SK-N-SH treated with all-trans-retinoic acid at 6 μM for 48 hours (cell line): ENCODE data around the gene PLEKHA8.

Experiments used
- ATAC-seq: fragments of 200-7000 bp; cut with Tn5 transposase; 3 replicates; pipeline ENCODE4 v1.9.1; 2020; ENCODE audit warnings: mild to moderate bottlenecking, moderate library complexity
- ARNTL ChIP-seq: fragments of 450-650 bp; formaldehyde crosslinking; IDR thresholded peaks from 2 replicates; pipeline ENCODE4 v1.5.0; 2020; ENCODE audit warnings: low read depth, mild to moderate bottlenecking, moderate library complexity, borderline replicate concordance
- BACH2 ChIP-seq: fragments of 250-450 bp; sonication (Bioruptor Pico); IDR thresholded peaks from 2 replicates; pipeline ENCODE4 v1.9.0; 2021; ENCODE audit warnings: mild to moderate bottlenecking, borderline replicate concordance
- CSDC2 ChIP-seq: fragments of 250-450 bp; sonication (Bioruptor Pico); IDR thresholded peaks from 2 replicates; pipeline ENCODE4 v1.5.0; 2020; ENCODE audit warnings: mild to moderate bottlenecking, moderate library complexity
- ESRRG ChIP-seq: fragments of 250-450 bp; sonication (Bioruptor Pico); IDR thresholded peaks from 2 replicates; pipeline ENCODE4 v1.6.1; 2021; ENCODE audit warnings: mild to moderate bottlenecking
- GLIS3 ChIP-seq: fragments of 250-450 bp; sonication (Bioruptor Pico); IDR thresholded peaks from 2 replicates; pipeline ENCODE4 v1.5.0; 2020; ENCODE audit warnings: mild to moderate bottlenecking, moderate library complexity
- ISL1 ChIP-seq: fragments of 250-450 bp; sonication (Bioruptor Pico); IDR thresholded peaks from 2 replicates; pipeline ENCODE4 v2.1.2; 2022; ENCODE audit warnings: mild to moderate bottlenecking, moderate library complexity
- OSR1 ChIP-seq: fragments of 250-450 bp; sonication (Bioruptor Pico); IDR thresholded peaks from 2 replicates; pipeline ENCODE4 v1.8.0; 2022; ENCODE audit warnings: moderate library complexity, mild to moderate bottlenecking, inconsistent platforms
- PPARA ChIP-seq: fragments of 250-450 bp; sonication (Bioruptor Pico); IDR thresholded peaks from 2 replicates; pipeline ENCODE4 v1.5.0; 2020; ENCODE audit warnings: mild to moderate bottlenecking, borderline replicate concordance
- RARB ChIP-seq: fragments of 250-450 bp; sonication (Bioruptor Pico); IDR thresholded peaks from 2 replicates; pipeline ENCODE4 v1.8.0; 2021; ENCODE audit warnings: mild to moderate bottlenecking, moderate library complexity
- SNAI2 ChIP-seq: fragments of 250-450 bp; sonication (Bioruptor Pico); IDR thresholded peaks from 2 replicates; pipeline ENCODE4 v1.5.0; 2020; ENCODE audit warnings: mild to moderate bottlenecking, moderate library complexity
- TCF4 ChIP-seq: fragments of 250-450 bp; sonication (Bioruptor Pico); IDR thresholded peaks from 2 replicates; pipeline ENCODE4 v1.8.0; 2021; ENCODE audit warnings: mild to moderate bottlenecking, moderate library complexity, borderline replicate concordance
- TOX ChIP-seq: fragments of 250-450 bp; sonication (Bioruptor Pico); IDR thresholded peaks from 2 replicates; pipeline ENCODE4 v1.8.0; 2021; ENCODE audit warnings: mild to moderate bottlenecking, moderate library complexity, borderline replicate concordance
- ZC3H10 ChIP-seq: fragments of 250-450 bp; sonication (Bioruptor Pico); IDR thresholded peaks from 2 replicates; pipeline ENCODE4 v1.5.1; 2021; ENCODE audit warnings: mild to moderate bottlenecking, moderate library complexity
- ZFP3 ChIP-seq: fragments of 250-450 bp; sonication (Bioruptor Pico); IDR thresholded peaks from 2 replicates; pipeline ENCODE4 v1.5.0; 2020; ENCODE audit warnings: mild to moderate bottlenecking, moderate library complexity
- ZFP30 ChIP-seq: fragments of 450-650 bp; formaldehyde crosslinking; IDR thresholded peaks from 2 replicates; pipeline ENCODE4 v1.5.0; 2022; ENCODE audit warnings: mild to moderate bottlenecking, moderate library complexity
- ZNF70 ChIP-seq: fragments of 450-650 bp; formaldehyde crosslinking; IDR thresholded peaks from 2 replicates; pipeline ENCODE4 v1.5.0; 2020; ENCODE audit warnings: mild to moderate bottlenecking, moderate library complexity
- ZNF8 ChIP-seq: fragments of 450-650 bp; formaldehyde crosslinking; IDR thresholded peaks from 2 replicates; pipeline ENCODE4 v1.5.0; 2020; ENCODE audit warnings: mild to moderate bottlenecking, moderate library complexity
- TF ChIP-seq, protein P1 (sequence below): fragments of 250-450 bp; sonication (Bioruptor Pico); IDR thresholded peaks from 2 replicates; pipeline ENCODE4 v1.5.1; 2021; ENCODE audit warnings: mild to moderate bottlenecking, moderate library complexity
- TF ChIP-seq, protein P2 (sequence below): fragments of 250-450 bp; sonication (Bioruptor Pico); IDR thresholded peaks from 2 replicates; pipeline ENCODE4 v1.8.0; 2020; ENCODE audit warnings: mild to moderate bottlenecking, moderate library complexity, borderline replicate concordance
- TF ChIP-seq, protein P3 (sequence below): fragments of 250-450 bp; sonication (Bioruptor Pico); IDR thresholded peaks from 2 replicates; pipeline ENCODE4 v1.8.0; 2021; ENCODE audit warnings: low read depth, mild to moderate bottlenecking, moderate library complexity, borderline replicate concordance
- TF ChIP-seq, protein P4 (sequence below): fragments of 250-450 bp; sonication (Bioruptor Pico); IDR thresholded peaks from 2 replicates; pipeline ENCODE4 v1.5.1; 2020; ENCODE audit warnings: low read depth, mild to moderate bottlenecking, moderate library complexity
- TF ChIP-seq, protein P5 (sequence below): fragments of 250-450 bp; sonication (Bioruptor Pico); IDR thresholded peaks from 2 replicates; pipeline ENCODE4 v1.5.0; 2020; ENCODE audit warnings: mild to moderate bottlenecking, moderate library complexity

Gene PLEKHA8

DNA sequence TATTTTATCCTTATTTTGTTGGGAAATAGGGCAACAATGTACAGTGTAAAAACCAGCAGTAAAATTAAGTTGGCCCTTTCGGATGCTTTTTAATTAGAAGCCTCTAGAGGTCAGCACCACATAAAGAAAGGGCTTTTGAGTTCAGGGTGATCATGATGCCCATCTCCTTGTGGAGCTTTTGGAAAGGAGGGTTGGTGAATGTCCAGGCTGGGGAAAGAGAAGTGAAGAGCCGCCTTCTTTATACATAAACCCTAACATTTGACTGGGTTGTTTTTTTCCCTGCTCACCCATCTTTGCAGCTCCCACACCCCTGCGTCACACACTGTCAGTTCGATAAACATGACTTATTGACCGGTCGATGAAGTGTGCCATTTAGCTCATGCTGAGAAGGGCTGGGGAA lies 136.4 kb downstream of the PLEKHA8 start:
- ATAC-seq = peak; percentile 72
- no peak for TF ChIP-seq ARNTL (CRISPR knock-in tag)
- no peak for TF ChIP-seq ESRRG (CRISPR knock-in tag)
- TF ChIP-seq ZFP3 = no peak
- TF ChIP-seq, protein P1, sequence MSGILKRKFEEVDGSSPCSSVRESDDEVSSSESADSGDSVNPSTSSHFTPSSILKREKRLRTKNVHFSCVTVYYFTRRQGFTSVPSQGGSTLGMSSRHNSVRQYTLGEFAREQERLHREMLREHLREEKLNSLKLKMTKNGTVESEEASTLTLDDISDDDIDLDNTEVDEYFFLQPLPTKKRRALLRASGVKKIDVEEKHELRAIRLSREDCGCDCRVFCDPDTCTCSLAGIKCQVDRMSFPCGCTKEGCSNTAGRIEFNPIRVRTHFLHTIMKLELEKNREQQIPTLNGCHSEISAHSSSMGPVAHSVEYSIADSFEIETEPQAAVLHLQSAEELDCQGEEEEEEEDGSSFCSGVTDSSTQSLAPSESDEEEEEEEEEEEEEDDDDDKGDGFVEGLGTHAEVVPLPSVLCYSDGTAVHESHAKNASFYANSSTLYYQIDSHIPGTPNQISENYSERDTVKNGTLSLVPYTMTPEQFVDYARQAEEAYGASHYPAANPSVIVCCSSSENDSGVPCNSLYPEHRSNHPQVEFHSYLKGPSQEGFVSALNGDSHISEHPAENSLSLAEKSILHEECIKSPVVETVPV = no peak
- no peak for TF ChIP-seq BACH2 (CRISPR knock-in tag)
- no peak for TF ChIP-seq RARB (CRISPR knock-in tag)
- no peak for TF ChIP-seq TCF4 (CRISPR knock-in tag)
- no peak for TF ChIP-seq ZNF8 (CRISPR knock-in tag)
- TF ChIP-seq, protein P2, sequence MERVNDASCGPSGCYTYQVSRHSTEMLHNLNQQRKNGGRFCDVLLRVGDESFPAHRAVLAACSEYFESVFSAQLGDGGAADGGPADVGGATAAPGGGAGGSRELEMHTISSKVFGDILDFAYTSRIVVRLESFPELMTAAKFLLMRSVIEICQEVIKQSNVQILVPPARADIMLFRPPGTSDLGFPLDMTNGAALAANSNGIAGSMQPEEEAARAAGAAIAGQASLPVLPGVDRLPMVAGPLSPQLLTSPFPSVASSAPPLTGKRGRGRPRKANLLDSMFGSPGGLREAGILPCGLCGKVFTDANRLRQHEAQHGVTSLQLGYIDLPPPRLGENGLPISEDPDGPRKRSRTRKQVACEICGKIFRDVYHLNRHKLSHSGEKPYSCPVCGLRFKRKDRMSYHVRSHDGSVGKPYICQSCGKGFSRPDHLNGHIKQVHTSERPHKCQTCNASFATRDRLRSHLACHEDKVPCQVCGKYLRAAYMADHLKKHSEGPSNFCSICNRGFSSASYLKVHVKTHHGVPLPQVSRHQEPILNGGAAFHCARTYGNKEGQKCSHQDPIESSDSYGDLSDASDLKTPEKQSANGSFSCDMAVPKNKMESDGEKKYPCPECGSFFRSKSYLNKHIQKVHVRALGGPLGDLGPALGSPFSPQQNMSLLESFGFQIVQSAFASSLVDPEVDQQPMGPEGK = no peak

DNA sequence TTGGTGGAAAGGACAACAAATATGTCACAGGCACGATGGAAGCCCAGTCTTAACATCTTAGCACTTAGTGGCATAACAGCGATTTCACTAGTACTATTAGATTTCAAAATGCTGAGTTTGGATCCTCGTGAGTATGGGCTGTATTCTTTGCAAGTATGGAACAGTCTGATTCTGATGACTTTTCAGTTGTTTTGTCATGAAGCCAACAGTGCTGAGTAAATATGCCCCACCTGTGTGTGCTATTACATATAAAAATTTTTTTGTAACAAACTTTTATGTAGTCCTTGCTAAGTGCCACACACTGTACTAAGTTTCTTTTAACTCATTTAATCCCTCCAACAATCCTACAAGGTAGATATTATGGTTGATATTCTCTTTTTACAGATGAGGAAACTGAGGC lies 137.4 kb downstream of the PLEKHA8 start:
- no peak for ATAC-seq
- TF ChIP-seq, protein P2 = no peak
- TF ChIP-seq ISL1 (CRISPR knock-in tag) = no peak
- TF ChIP-seq SNAI2 (CRISPR knock-in tag) = no peak
- TF ChIP-seq ESRRG (CRISPR knock-in tag) = no peak
- TF ChIP-seq, protein P3, sequence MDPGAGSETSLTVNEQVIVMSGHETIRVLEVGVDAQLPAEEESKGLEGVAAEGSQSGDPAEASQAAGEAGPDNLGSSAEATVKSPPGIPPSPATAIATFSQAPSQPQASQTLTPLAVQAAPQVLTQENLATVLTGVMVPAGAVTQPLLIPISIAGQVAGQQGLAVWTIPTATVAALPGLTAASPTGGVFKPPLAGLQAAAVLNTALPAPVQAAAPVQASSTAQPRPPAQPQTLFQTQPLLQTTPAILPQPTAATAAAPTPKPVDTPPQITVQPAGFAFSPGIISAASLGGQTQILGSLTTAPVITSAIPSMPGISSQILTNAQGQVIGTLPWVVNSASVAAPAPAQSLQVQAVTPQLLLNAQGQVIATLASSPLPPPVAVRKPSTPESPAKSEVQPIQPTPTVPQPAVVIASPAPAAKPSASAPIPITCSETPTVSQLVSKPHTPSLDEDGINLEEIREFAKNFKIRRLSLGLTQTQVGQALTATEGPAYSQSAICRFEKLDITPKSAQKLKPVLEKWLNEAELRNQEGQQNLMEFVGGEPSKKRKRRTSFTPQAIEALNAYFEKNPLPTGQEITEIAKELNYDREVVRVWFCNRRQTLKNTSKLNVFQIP (CRISPR knock-in tag) = no peak
- TF ChIP-seq BACH2 (CRISPR knock-in tag) = no peak
- TF ChIP-seq GLIS3 = no peak

DNA sequence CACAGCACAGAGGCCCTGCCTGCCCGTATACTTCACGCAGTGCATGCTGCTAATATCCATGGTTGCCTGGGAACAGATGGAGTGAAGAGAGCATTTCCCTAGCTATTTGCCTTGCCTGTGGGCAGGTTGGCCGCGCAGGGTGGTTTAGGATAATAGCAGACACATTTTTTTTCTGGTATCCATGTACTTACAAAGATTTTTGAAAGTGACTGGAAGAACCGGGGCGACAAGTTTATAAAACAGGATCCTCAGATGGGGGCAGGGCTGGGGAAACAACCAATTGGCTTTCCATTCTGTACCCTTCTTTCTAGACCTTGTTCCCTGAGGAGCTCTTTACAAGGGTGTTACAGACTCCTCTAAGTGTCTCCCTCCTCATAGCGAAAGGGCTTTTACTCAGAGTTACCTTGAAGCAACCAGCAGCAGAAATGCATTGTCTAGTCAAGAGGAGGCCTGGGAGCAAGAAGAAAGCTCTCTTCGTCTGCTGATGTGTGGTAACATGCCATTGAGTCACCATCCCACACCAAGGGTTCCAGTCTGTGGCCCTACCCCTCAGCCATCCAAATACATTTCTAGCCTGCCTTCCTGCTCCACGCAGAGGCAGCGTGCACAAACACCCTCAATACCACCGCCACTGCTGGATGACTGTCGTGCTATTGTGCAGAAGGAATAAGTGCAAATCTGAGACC lies 138.1 kb downstream of the PLEKHA8 start:
- ATAC-seq = no peak
- no peak for TF ChIP-seq TCF4 (CRISPR knock-in tag)
- no peak for TF ChIP-seq ZC3H10 (CRISPR knock-in tag)
- TF ChIP-seq BACH2 (CRISPR knock-in tag) = no peak
- TF ChIP-seq, protein P3 (CRISPR knock-in tag) = no peak
- no peak for TF ChIP-seq ZFP30 (CRISPR knock-in tag)
- no peak for TF ChIP-seq ZNF70
- TF ChIP-seq GLIS3 = no peak
- no peak for TF ChIP-seq ESRRG (CRISPR knock-in tag)
- TF ChIP-seq ZNF8 (CRISPR knock-in tag) = no peak
- TF ChIP-seq ARNTL (CRISPR knock-in tag) = no peak
- TF ChIP-seq, protein P4, sequence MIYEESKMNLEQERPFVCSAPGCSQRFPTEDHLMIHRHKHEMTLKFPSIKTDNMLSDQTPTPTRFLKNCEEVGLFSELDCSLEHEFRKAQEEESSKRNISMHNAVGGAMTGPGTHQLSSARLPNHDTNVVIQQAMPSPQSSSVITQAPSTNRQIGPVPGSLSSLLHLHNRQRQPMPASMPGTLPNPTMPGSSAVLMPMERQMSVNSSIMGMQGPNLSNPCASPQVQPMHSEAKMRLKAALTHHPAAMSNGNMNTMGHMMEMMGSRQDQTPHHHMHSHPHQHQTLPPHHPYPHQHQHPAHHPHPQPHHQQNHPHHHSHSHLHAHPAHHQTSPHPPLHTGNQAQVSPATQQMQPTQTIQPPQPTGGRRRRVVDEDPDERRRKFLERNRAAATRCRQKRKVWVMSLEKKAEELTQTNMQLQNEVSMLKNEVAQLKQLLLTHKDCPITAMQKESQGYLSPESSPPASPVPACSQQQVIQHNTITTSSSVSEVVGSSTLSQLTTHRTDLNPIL (CRISPR knock-in tag) = no peak
- no peak for TF ChIP-seq TOX
- no peak for TF ChIP-seq CSDC2 (CRISPR knock-in tag)
- TF ChIP-seq PPARA = no peak
- TF ChIP-seq, protein P5, sequence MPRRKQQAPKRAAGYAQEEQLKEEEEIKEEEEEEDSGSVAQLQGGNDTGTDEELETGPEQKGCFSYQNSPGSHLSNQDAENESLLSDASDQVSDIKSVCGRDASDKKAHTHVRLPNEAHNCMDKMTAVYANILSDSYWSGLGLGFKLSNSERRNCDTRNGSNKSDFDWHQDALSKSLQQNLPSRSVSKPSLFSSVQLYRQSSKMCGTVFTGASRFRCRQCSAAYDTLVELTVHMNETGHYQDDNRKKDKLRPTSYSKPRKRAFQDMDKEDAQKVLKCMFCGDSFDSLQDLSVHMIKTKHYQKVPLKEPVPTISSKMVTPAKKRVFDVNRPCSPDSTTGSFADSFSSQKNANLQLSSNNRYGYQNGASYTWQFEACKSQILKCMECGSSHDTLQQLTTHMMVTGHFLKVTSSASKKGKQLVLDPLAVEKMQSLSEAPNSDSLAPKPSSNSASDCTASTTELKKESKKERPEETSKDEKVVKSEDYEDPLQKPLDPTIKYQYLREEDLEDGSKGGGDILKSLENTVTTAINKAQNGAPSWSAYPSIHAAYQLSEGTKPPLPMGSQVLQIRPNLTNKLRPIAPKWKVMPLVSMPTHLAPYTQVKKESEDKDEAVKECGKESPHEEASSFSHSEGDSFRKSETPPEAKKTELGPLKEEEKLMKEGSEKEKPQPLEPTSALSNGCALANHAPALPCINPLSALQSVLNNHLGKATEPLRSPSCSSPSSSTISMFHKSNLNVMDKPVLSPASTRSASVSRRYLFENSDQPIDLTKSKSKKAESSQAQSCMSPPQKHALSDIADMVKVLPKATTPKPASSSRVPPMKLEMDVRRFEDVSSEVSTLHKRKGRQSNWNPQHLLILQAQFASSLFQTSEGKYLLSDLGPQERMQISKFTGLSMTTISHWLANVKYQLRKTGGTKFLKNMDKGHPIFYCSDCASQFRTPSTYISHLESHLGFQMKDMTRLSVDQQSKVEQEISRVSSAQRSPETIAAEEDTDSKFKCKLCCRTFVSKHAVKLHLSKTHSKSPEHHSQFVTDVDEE (CRISPR knock-in tag) = no peak
- no peak for TF ChIP-seq OSR1
- TF ChIP-seq ZFP3 = no peak
- no peak for TF ChIP-seq ISL1 (CRISPR knock-in tag)
- TF ChIP-seq SNAI2 (CRISPR knock-in tag) = no peak
- no peak for TF ChIP-seq RARB (CRISPR knock-in tag)
